HL-60 (cell line): Measurements from ENCODE around the gene MRGPRX2.

Experiments
- DNase-seq, 2 experiments: peaks; one replicate each; pipeline ENCODE4 v3.0.0-alpha.2; 2010 to 2020; ENCODE audit warnings: low read depth in 1 of 2, low spot score in 1 of 2
- H3K27ac ChIP-seq: fragments of 250-450 bp; sonication (Bioruptor Pico); replicated peaks from 2 replicates; pipeline ENCODE4 v1.5.1; 2020; ENCODE audit warnings: mild to moderate bottlenecking, moderate library complexity
- H3K27me3 ChIP-seq: fragments of 250-450 bp; sonication (Bioruptor Pico); 2 replicates; pipeline ENCODE4 v1.5.1; 2021; ENCODE audit warnings: mild to moderate bottlenecking, moderate library complexity; ENCODE audit not compliant: insufficient read depth, poor library complexity, severe bottlenecking
- H3K4me3 ChIP-seq: replicated peaks from 2 replicates; pipeline ENCODE4 v1.5.1; 2011; ENCODE audit warnings: mild to moderate bottlenecking, control low read depth, low read length; ENCODE audit not compliant: insufficient read depth
- CTCF ChIP-seq: IDR thresholded peaks from one replicate; pipeline ENCODE4 v1.5.1; 2011; ENCODE audit warnings: low read length, control low read depth, inconsistent platforms; ENCODE audit not compliant: insufficient read depth
- GABPA ChIP-seq: IDR thresholded peaks from 2 replicates; pipeline ENCODE4 v1.6.1; 2012; ENCODE audit warnings: low read depth
- POLR2AphosphoS5 ChIP-seq: IDR thresholded peaks from 2 replicates; pipeline ENCODE4 v1.6.1; 2012; ENCODE audit warnings: low read depth
- REST ChIP-seq: IDR thresholded peaks from 2 replicates; pipeline ENCODE4 v1.6.1; 2012; ENCODE audit warnings: low read depth; ENCODE audit not compliant: insufficient replicate concordance
- SPI1 ChIP-seq: IDR thresholded peaks from 2 replicates; pipeline ENCODE4 v1.6.1; 2012; ENCODE audit warnings: low read depth, mild to moderate bottlenecking, borderline replicate concordance

MRGPRX2 gene

GRCh38 chr11:19083166-19083565 lies 22.6 kb upstream of the MRGPRX2 start:
- DNase-seq, result no peak

GRCh38 chr11:19080579-19080993 lies 20.1 kb upstream of the MRGPRX2 start:
- Histone ChIP-seq H3K4me3 (no peak overlapping the region), H3K27me3 (peaks cover 4% of the 10 kb centered on the region), H3K27ac (no peak overlapping the region)
- TF ChIP-seq POLR2AphosphoS5 (no peak), GABPA (no peak), CTCF (no peak), REST (no peak), SPI1 (no peak)
- DNase-seq, result no peak

More at GRCh38 chr11:19083166-19083565, 22.6 kb upstream of the MRGPRX2 start:
- Histone ChIP-seq H3K27ac (no peak overlapping the region), H3K27me3 (peaks cover 4% of the 10 kb centered on the region), H3K4me3 (no peak overlapping the region)
- TF ChIP-seq SPI1 (no peak), GABPA (no peak), CTCF (no peak), REST (no peak), POLR2AphosphoS5 (no peak)

- TF ChIP-seq GABPA (no peak), REST (no peak), SPI1 (no peak), CTCF (no peak), POLR2AphosphoS5 (no peak)
- Histone ChIP-seq H3K27ac (no peak overlapping the region), H3K27me3 (peaks cover 4% of the 10 kb centered on the region), H3K4me3 (no peak overlapping the region)
- no peak for DNase-seq
These were observed 19.3 kb upstream of the MRGPRX2 start for GRCh38 chr11:19079643-19080440.
